Tibial nerve (tissue), 4 donors: ENCODE data around the gene PACSIN3. TPM values are rescaled to one million over a fixed set of nuclear protein-coding genes. Genes with fewer than 3 reads are reported as not detected.
A peak's percentile ranks its signal among the peaks of the same experiment; 100 is the strongest.

Experiments
- DNase-seq, 2 donors: peaks; one replicate each; pipeline ENCODE4 v3.0.0-alpha.2; 2019; ENCODE audit warnings: low spot score in 2 of 2
- H3K27ac ChIP-seq, 4 donors: fragments of 200-600 bp; sonication (generic) in 3 of 4; one replicate each; pipeline ENCODE4 v1.5.1; 2017 to 2019; ENCODE audit warnings: mild to moderate bottlenecking in 1 of 4
- H3K27me3 ChIP-seq, 2 donors: fragments of 200-600 bp; sonication (generic) in 1 of 2; one replicate each; pipeline versions ENCODE4 v1.5.1 to v1.6.0; 2017 to 2019
- H3K36me3 ChIP-seq, 3 donors: fragments of 200-600 bp; sonication (generic); one replicate each; pipeline ENCODE4 v1.5.1; 2018 to 2019
- H3K4me1 ChIP-seq, 4 donors: fragments of 200-600 bp; sonication (generic) in 3 of 4; one replicate each; pipeline ENCODE4 v1.5.1; 2017 to 2019
- H3K4me3 ChIP-seq, 4 donors: fragments of 200-600 bp; sonication (generic) in 3 of 4; one replicate each; pipeline ENCODE4 v1.5.1; 2017 to 2019; ENCODE audit warnings: mild to moderate bottlenecking in 1 of 4, moderate library complexity in 1 of 4
- H3K9me3 ChIP-seq, 4 donors: fragments of 200-600 bp; sonication (generic) in 3 of 4; one replicate each; pipeline ENCODE4 v1.5.1; 2017 to 2019
- EP300 ChIP-seq, 2 donors: sonication (generic); formaldehyde crosslinking; IDR thresholded peaks; one replicate each; pipeline ENCODE4 v1.6.1; 2017; ENCODE audit warnings: antibody characterized with exemption in 2 of 2, mild to moderate bottlenecking in 1 of 2
- POLR2A ChIP-seq, 2 donors: fragments of 450-650 bp; IDR thresholded peaks; one replicate each; pipeline ENCODE4 v1.6.1; 2017; ENCODE audit warnings: antibody characterized with exemption in 2 of 2, mild to moderate bottlenecking in 2 of 2, moderate library complexity in 2 of 2
- WGBS, 2 donors: methylation state at CpG; one replicate each; pipeline ENCODE4 v1.1.5; 2018; 5-methylcytosine and 5-hydroxymethylcytosine counted together
- total RNA-seq, 4 donors: library from RNA; depleted of rRNA; stranded (reverse); fragments of >200 nt; gene quantifications; one replicate each; pipeline ENCODE4 v1.1.0, GENCODE V29; 2016
- TF ChIP-seq, protein P1 (sequence below), 5 experiments: fragments of 200-600 bp in 3 of 5; fragments of 450-650 bp in 2 of 5; sonication (generic) in 3 of 5; IDR thresholded peaks; one replicate each; pipeline ENCODE4 v1.5.1; 2016 to 2019; ENCODE audit warnings: antibody characterized with exemption in 5 of 5, mild to moderate bottlenecking in 3 of 5, moderate library complexity in 2 of 5

The PACSIN3 gene
- total RNA-seq, 4 donors from 2014 or later = 44.8 to 69.0 (median 61.6) TPM

DNA sequence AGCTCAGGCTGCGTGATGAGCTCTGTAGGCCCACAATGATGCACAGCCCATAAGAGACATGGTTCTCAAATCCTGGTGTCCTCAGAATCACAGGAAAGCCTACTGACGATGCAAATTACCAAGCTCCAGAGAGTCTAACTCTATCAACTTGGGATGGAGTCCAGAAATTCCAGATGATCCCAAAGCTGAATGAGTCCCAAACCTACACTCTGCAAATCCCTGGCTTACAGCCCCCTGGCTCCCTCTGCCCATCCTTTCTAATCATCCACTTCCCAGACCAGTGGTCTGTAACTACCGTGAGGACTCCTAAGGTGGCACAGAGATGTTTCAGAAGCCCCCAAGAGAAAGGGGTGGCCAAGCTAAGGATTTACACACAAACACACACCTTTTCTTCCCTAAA lies 23.0 kb downstream of the PACSIN3 start:
- Histone ChIP-seq H3K27ac (no peak overlapping the region), H3K27me3 (no peaks in the 10 kb centered on the region), H3K4me3 (no peak overlapping the region), H3K36me3 (peaks cover 5 to 68% (median 16%) of the 10 kb centered on the region in 3 donors), H3K9me3 (no peaks in the 10 kb centered on the region), H3K4me1 (peaks cover 0 to 13% (median 0%) of the 10 kb centered on the region in 4 donors)
- no peak for DNase-seq
- WGBS, 2 donors = 38 to 49% methylated on average over 3 of the region's 3 CpGs
- TF ChIP-seq EP300 (IDR thresholded peaks at IDR 0.05) (no peak), POLR2A (IDR thresholded peaks at IDR 0.05) (no peak)
- TF ChIP-seq, protein P1, sequence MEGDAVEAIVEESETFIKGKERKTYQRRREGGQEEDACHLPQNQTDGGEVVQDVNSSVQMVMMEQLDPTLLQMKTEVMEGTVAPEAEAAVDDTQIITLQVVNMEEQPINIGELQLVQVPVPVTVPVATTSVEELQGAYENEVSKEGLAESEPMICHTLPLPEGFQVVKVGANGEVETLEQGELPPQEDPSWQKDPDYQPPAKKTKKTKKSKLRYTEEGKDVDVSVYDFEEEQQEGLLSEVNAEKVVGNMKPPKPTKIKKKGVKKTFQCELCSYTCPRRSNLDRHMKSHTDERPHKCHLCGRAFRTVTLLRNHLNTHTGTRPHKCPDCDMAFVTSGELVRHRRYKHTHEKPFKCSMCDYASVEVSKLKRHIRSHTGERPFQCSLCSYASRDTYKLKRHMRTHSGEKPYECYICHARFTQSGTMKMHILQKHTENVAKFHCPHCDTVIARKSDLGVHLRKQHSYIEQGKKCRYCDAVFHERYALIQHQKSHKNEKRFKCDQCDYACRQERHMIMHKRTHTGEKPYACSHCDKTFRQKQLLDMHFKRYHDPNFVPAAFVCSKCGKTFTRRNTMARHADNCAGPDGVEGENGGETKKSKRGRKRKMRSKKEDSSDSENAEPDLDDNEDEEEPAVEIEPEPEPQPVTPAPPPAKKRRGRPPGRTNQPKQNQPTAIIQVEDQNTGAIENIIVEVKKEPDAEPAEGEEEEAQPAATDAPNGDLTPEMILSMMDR (IDR thresholded peaks at IDR 0.05) = no peak

DNA sequence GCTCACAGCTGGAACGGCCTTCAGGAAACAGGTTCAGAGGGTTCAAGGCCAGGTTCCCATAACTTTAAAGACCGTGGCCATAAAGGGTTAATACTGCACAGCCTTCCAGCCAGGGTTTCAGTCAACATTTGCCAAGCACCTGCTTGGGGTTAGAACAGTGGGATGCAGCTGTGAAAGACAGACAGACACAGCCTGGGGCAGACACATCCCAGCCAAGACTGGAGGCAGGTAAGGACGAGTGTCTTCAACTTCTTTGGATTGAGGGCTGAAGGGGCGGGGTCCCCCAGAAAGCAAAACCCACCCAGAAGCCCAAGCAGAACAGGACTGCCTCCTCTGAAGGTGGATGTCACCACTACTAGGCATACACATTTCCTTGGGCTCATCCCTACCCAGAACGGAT lies 23.8 kb downstream of the PACSIN3 start:
- Histone ChIP-seq H3K9me3 (no peaks in the 10 kb centered on the region), H3K27ac (no peak overlapping the region), H3K4me3 (no peak overlapping the region), H3K27me3 (no peaks in the 10 kb centered on the region), H3K4me1 (peaks cover 0 to 13% (median 0%) of the 10 kb centered on the region in 4 donors), H3K36me3 (peaks cover 0 to 67% (median 10%) of the 10 kb centered on the region in 3 donors)
- no peak for DNase-seq
- WGBS, 2 donors = 60 to 70% methylated on average over 5 of the region's 5 CpGs
- TF ChIP-seq, protein P1 (IDR thresholded peaks at IDR 0.05) = no peak
- TF ChIP-seq EP300 (IDR thresholded peaks at IDR 0.05) (no peak), POLR2A (IDR thresholded peaks at IDR 0.05) (no peak)

DNA sequence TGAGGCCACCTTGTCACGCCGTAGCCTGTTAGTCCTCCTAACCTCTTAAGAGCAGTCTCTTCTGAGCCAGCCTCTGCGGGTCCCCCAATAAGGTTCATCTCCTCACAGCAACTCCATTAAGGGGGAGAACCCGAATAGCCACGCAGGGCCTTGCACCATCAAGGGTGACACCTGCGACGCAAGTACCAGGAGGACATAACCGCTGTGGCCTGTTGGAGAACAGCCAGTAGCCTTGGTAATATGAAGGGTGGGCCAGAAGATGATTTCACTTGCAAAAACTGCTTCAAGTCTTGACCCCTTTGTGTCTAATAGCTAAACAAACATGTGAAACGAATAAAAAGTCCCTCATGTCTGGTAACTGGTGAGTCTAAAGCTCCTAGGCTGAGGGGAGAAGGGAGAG lies 24.3 kb downstream of the PACSIN3 start:
- no peak for DNase-seq
- Histone ChIP-seq H3K36me3 (peaks cover 0 to 67% (median 10%) of the 10 kb centered on the region in 3 donors), H3K27me3 (no peaks in the 10 kb centered on the region), H3K9me3 (no peaks in the 10 kb centered on the region), H3K4me1 (peaks cover 0 to 13% (median 0%) of the 10 kb centered on the region in 4 donors), H3K4me3 (no peak overlapping the region), H3K27ac (no peak overlapping the region)
- WGBS, 2 donors = 41 to 51% methylated on average over 9 of the region's 9 CpGs
- TF ChIP-seq POLR2A (IDR thresholded peaks at IDR 0.05) = no peak
- TF ChIP-seq, protein P1 (IDR thresholded peaks at IDR 0.05) = no peak
- no peak for TF ChIP-seq EP300 (IDR thresholded peaks at IDR 0.05)

DNA sequence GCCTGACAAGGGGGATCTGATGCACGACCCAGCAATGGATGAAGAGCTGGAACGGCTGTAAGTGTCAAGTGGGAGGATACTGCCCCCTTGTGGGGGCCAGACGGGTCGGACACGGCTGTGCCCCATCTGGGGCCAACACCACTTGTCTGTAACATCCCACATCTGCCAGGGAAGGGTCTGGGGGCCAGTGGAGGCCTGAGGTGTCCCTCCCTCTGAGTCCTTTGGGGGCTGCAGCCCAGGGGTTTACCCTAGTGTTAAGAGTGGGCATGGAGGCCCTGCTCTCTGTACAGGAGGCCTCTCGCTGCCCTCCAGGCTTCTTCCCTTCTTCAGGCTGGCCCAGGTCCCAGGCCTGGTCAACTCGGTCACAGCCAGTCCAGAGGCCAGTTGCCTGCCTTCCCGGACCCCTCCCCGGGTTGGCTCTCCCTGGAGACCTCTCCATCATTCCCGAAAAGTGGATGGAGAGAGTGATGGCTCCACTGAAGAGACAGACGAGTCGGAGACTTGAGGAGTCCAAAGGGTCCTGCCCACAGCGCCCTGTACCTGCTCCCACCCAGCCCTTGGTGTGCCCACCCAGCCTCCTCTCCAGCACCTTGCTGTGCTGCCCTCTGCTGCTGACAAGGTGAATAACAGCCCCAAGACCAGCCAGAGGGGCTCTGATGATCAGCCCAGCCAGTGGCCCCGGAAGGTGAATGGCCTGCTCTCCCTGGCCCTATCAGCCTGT lies 24.9 kb downstream of the PACSIN3 start:
- WGBS, 2 donors = 36 to 38% methylated on average over 13 to 14 of the region's 14 CpGs
- peak; percentile 43 to 69 for DNase-seq
- Histone ChIP-seq H3K36me3 (peaks cover 0 to 67% (median 10%) of the 10 kb centered on the region in 3 donors), H3K27ac (peak overlapping the region in 1 of 4 donors; percentile 36), H3K9me3 (no peaks in the 10 kb centered on the region), H3K4me1 (peaks cover 0 to 13% (median 0%) of the 10 kb centered on the region in 4 donors), H3K27me3 (no peaks in the 10 kb centered on the region), H3K4me3 (no peak overlapping the region)
- TF ChIP-seq POLR2A (IDR thresholded peaks at IDR 0.05) (no peak), EP300 (IDR thresholded peaks at IDR 0.05) (no peak)
- TF ChIP-seq, protein P1 (IDR thresholded peaks at IDR 0.05) = peak; percentile 59 to 79 (median 69)

DNA sequence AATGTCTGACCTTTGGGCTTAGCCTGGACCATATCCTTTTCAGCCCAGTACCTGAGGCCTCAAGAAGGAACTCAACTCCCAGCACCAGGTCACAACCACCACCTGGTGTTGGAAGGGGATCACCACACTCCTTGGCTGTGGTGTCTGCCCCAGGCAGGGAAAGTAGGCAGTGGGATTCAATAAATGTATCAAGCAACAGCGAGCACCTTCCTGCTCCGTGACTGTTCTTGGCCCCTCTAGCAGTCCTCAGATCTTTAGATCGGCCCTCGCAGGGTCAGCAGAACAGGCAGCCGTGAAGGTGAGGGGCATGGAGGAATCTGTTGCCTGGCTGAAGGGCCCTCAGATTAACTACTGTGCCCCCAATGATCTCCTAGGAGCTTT lies 25.5 kb downstream of the PACSIN3 start:
- Histone ChIP-seq H3K9me3 (no peaks in the 10 kb centered on the region), H3K36me3 (peaks cover 0 to 62% (median 5%) of the 10 kb centered on the region in 3 donors), H3K4me1 (peaks cover 0 to 13% (median 0%) of the 10 kb centered on the region in 4 donors), H3K4me3 (no peak overlapping the region), H3K27ac (no peak overlapping the region), H3K27me3 (no peaks in the 10 kb centered on the region)
- 79 to 89% methylated on average over 5 of the region's 5 CpGs for WGBS, 2 donors
- no peak for TF ChIP-seq EP300 (IDR thresholded peaks at IDR 0.05)
- TF ChIP-seq, protein P1 (IDR thresholded peaks at IDR 0.05) = no peak
- no peak for TF ChIP-seq POLR2A (IDR thresholded peaks at IDR 0.05)
- no peak for DNase-seq
